AG09319 (cell line): ENCODE measurements around the gene SGMS1.
"Not testable (repeated sequence)": the region's sequence is repeated elsewhere in the genome, so short reads cannot be mapped to it uniquely, and the experiment has no call there.

Source experiments
- DNase-seq: peaks from one replicate; pipeline ENCODE4 v3.0.0-alpha.2; 2010; ENCODE audit warnings: low read depth; ENCODE audit errors: extremely low read depth
- TF ChIP-seq, protein P1 (sequence below): IDR thresholded peaks from 2 replicates; pipeline ENCODE4 v1.5.1; 2011; ENCODE audit warnings: low read depth, mild to moderate bottlenecking, inconsistent platforms, low read length, moderate library complexity

The SGMS1 gene

GRCh38 chr10:50503661-50504320, 120.0 kb downstream of the SGMS1 start:
- TF ChIP-seq, protein P1, sequence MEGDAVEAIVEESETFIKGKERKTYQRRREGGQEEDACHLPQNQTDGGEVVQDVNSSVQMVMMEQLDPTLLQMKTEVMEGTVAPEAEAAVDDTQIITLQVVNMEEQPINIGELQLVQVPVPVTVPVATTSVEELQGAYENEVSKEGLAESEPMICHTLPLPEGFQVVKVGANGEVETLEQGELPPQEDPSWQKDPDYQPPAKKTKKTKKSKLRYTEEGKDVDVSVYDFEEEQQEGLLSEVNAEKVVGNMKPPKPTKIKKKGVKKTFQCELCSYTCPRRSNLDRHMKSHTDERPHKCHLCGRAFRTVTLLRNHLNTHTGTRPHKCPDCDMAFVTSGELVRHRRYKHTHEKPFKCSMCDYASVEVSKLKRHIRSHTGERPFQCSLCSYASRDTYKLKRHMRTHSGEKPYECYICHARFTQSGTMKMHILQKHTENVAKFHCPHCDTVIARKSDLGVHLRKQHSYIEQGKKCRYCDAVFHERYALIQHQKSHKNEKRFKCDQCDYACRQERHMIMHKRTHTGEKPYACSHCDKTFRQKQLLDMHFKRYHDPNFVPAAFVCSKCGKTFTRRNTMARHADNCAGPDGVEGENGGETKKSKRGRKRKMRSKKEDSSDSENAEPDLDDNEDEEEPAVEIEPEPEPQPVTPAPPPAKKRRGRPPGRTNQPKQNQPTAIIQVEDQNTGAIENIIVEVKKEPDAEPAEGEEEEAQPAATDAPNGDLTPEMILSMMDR: no peak
- DNase-seq: no peak

DNA sequence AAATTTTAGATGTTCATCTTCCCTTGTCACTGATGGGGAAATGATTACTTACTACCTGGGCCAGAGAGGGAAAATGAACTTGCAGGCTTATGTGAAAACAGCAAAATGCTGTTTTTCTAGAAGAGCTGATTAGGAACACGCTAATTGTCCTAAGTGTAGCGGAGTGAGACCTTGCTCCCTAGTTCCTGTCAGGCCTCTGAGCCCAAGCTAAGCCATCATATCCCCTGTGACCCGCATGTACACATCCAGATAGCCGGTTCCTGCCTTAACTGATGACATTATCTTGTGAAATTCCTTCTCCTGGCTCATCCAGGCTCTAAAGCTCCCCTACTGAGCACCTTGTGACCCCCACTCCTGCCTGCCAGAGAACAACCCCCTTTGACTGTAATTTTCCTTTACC, 120.6 kb downstream of the SGMS1 start:
- DNase-seq: not testable (repeated sequence)

DNA sequence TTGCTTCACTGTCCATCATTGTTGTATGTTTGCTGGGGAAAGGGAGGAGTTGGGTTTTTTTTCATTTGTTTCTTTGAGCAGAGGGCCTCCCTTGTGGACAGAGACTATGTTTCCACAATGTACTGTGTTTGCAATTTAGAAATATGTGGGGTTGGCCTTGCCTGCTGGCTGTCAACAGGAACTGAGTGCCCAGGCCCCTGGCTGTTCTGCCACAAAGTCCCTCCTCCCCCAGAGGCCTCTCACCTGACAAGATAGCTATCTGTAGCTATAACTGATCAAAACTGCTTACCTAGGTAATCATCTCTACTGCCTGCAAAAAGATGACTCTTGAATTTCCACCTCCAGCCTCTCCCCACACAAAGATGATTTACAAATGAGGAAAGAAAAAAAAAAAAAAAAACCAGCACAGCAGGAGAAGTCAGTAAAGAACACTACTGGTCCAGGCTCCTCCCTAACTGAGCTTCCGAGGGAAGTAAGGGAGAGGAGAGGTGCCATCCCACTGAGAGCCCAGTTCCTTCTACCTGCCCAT, 121.8 kb downstream of the SGMS1 start:
- DNase-seq: no peak
- TF ChIP-seq, protein P1: no peak

- TF ChIP-seq, protein P1: no peak
- DNase-seq: no peak
These were observed 122.3 kb downstream of the SGMS1 start for GRCh38 chr10:50501478-50501877.

DNA sequence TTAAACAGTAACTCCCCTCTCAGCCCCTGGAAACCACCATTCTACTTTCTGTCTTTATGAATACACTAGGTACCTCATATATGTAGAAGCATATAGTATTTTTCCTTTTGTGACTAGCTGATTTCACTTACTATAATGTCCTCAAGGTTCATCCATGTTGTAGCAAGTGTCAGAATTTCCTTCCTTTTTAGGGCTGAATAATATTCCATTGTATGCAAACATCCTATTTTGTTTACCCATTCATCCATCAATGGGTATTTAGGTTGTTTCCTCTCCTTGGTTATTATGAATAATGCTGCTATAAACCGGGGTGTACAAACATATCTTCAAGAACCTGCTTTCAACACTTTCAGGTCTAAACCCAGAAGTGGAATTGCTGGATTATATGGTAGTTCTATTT, 125.3 kb downstream of the SGMS1 start:
- DNase-seq: no peak

DNA sequence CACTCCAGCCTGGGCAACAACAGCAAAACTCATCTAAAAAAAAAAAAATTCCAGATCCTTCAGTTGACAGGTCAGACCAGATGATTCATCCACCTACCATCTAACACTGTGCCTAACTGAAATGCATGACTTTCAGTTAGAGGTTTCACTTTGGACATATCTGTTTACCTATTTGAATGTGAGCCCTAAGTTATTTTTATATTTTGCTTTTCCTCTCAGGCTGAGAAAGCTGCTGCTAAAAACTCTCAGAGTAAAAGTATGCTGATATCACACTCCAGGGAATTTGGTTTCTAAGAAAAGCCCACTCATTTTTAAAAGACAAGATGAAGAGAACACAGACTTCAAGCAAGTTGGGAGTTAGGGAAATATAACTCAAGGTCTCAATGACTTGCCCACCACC, 126.0 kb downstream of the SGMS1 start:
- TF ChIP-seq, protein P1: no peak

More for the DNA sequence above, 125.3 kb downstream of the SGMS1 start:
- TF ChIP-seq, protein P1: no peak

DNA sequence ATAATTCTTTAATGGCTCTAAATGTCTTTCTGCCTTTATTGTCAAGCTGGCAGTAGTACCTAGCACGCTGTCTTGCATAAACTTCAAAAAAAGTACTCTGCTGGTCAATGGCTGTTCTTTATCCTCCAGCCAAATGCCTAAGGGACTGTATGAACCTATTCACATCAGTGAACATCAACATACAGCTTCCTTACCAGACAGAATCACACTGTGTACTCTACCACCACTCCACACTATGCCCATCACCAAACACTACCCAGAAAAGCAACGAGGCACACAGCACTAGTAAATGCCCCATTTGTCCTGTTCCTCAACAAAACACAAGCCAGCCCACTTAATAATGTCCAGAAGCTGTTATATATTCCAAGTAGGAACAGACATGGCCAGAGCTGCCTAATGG, 127.5 kb downstream of the SGMS1 start:
- TF ChIP-seq, protein P1: no peak
- DNase-seq: no peak

More for the DNA sequence above, 126.0 kb downstream of the SGMS1 start:
- no peak for DNase-seq

- no peak for DNase-seq
- TF ChIP-seq, protein P1: no peak
These were observed 133.5 kb downstream of the SGMS1 start for GRCh38 chr10:50490241-50490640.

GRCh38 chr10:50484550-50484949, 139.2 kb downstream of the SGMS1 start:
- not testable (repeated sequence) for DNase-seq
